HG02763 (cell line): Measurements from ENCODE around the gene MGMT.

Experiments
- ATAC-seq: cut with Tn5 transposase; IDR thresholded peaks from one replicate; pipeline ENCODE4 v1.9.1; 2021; ENCODE audit warnings: mild to moderate bottlenecking, moderate library complexity; ENCODE audit not compliant: unreplicated experiment

Gene MGMT

DNA sequence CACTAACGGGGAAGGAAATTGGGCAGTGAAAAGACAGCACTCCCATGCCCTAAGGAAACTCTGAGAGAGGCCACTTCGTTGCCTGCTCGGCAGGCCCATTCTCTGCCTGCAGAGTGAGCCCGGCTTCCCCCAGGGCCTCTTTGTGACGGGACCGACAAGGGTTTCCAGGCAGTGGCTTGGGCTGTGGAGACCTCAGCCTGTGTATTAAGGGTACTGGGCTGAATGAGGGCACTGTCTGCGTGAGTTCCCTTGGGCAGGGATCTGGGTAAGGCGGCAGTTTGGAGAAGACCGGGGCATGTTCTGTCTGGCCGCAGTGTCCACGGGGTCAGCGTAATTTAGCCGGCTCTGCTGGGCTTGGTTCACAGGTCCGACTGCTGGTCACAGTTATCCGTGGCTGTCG is 237.2 kb downstream of the MGMT start:
- no peak for ATAC-seq

DNA sequence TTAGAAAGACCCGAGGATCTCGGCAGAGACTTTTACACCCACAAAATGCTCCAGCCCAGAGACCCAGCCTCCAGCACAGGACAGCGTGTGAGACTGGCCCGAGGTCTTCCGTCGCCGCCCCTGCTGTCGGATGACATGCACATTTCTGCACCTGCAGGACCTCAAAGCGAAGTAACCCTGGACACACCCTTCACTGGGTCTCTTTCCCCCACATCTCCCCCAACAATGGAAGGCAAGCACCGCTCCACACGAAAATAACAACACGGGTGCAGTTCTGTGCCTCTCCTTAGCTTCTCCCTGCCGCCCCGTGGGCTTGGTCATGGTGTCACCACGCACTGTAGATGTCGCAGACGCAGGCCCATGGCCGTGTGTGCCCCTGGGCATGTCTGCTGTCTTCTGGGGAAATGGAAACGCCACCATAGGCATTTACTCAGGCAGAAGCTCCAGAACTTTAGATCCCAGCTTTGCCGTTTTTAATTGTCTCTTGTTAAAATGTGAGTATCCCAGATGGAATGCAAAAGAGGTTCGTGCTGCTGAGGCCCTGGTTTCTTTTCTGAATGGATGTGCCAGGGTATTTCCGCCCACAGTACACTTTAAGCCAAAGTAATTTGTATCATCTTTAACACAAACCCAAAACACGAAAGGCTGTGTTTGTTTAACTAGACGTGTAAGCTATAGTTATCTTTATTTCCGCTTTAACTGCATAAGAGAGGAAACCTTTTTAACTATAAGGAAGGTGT is 237.9 kb downstream of the MGMT start:
- no peak for ATAC-seq

DNA sequence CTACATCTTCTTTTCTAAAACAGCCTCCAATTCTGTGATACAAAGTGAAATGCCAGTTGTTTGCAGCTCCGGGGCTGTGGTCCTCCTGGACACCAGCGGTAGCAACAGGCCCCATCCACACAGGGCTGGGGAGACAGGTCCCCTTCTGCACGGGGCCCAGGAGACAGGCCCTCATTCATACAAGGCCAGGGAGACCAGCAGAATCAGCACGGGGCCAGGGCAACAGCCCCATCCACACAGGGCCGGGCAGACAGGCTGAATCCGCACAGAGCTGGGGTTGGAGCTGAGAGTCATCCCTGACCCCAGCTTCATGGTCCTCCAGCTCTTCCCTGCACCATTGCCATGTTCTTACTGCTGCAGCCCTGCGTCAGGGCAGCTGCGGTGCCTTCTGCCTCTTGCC is 238.6 kb downstream of the MGMT start:
- ATAC-seq: no peak

DNA sequence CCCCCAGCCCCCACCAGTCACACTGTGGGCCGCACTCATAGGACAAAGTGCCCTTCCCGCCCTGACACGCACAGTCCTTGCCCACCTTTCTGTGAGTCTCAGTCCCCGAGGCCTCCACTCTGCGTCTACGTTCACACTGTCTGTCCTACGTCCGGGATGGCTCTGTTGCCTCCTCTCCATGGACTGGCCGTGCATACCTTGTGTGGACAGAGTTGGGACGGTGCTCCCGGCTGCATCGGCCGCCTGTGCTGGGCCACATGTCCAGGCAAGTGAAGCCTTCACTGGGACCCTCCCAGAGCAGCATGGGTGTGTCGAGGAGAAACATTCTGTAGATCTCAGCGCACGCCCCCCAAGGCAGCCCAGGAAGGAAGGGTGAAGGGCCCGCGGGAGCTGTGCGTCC is 239.0 kb downstream of the MGMT start:
- no peak for ATAC-seq

DNA sequence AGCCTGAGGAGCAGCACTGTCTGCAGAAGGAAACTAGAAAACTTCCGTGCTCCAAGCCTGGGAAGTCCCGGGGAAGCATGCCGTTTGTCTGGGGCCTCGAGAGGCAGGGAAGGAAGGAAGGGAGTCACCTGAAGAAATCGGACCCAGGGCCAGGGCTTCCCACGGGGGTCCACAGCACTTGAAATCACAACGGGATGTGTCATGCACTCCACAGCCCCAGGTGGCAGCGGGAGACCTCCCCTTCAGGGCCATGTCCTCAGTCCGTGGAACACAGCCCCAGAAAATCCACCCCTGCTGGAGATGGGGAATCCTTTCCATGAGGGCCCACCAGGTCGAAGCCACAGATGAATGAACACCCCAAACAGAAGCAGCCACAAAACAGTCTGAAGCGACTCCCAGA is 239.5 kb downstream of the MGMT start:
- ATAC-seq: no peak

DNA sequence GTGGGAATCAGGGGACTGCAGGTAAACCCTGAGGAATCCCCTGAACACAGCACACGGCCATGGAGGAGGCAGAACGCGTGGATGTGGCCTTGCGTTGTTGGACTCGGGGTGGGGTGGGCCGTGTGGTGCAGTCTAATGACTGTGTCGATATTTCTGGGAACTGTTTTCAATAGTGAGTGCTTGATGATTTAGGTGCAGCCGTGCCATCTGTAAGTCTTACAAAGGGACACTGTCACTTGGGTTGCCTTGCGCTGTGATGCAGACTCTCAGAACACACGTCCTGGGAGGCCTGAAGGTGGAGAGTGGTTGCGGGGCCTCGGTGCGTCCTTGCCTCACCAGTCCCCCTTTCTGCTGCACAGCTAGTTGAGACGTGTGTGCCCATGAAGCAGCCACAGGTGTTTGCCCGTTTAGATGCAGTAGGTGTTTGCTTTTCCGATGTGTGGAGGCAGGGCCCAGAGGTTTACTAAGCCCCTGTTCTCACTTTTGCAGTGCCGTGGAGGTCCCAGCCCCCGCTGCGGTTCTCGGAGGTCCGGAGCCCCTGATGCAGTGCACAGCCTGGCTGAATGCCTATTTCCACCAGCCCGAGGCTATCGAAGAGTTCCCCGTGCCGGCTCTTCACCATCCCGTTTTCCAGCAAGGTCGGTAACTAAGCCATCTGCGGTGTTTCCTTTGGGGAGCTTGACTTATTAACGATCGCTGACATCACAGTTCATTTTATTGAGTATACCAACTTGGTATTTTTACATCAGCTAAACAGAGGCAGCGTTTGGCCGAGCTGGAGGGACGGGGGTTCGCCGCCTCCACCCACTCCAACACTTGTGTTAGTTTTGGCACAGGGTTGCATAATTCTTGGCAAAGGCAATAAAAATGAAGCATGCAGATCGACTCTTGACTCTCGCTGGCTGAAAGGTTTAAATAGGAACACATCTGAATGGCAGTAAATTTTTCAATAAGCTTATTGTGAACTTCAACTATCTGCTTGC is 240.7 kb downstream of the MGMT start:
- no peak for ATAC-seq

DNA sequence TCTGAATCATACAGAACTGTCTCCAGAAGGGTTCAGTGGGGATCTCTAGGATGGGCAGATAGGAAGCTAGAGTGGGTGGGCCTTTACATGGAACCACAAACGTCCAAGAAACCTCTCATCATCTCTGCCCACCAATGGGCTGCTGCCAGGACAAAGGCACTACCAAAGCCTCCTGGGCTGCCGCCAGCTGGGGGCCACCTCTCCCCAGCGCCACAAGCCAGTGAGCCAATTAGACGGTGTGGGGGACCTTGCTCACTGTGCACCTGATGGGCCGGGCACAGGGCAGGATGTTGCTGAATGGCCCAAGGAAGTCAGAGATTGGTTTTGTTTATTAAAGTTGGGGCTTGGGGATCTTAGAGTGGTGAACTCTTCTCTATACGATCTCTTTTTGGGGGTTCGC is 242.1 kb downstream of the MGMT start:
- ATAC-seq: no peak

DNA sequence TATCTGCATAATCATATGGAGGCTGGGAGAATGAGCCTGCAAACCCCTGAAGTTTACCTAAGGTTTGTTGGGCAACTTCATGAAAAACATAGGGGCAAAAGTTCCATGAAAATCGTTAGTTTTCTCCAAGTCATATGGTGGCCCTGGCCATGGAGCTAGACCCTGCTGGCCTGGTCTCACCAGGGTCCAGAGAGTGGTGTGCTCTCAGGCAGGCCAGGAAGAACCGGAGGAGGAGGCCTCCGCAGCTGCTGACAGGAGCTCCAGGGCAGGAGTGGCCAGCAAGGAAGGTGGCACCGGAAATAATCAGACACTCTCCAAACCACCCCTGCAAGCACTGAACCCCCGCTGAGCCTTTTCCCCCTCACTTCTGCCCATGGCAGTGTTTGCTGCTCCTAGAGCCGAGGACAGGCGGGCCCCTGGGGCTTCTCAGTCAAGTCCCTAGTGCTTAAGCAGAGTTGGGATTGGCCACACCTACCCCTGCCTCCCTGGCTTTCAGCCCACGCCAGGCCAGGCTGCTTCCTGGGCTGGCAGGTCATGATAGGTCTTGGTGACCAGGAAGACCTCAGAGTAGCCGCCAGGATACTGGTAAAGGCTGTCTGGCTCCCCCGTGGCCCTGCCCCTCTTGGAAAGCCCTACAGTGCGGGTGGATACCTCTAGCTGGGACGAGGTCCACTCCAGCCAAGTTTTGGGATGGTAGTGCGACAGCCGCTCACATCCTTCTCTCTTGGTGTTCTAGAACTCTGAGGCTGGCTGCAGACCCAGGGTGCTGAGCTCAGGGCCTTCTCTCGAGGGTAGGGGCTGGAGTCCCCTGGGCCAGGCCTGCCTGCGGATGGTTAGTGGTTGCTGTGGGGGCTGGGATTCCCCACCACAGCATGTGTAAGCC is 242.8 kb downstream of the MGMT start:
- ATAC-seq: no peak

DNA sequence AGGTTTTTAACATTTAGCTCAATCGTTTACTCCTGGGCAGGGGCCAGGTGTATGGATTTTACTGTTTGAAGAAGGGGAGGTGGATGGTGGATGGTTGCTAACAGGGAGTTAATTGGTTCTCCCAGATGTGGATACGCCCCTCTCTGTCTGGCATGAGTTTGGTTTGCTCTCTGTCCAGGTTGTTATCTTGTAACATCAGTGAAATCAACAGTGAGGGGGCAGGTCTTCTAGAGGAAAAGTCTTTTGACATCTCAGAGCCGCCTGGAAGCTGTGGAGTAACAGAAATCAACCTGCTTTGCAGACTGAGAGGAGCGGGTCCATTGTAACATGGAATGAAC is 243.4 kb downstream of the MGMT start:
- ATAC-seq: no peak

DNA sequence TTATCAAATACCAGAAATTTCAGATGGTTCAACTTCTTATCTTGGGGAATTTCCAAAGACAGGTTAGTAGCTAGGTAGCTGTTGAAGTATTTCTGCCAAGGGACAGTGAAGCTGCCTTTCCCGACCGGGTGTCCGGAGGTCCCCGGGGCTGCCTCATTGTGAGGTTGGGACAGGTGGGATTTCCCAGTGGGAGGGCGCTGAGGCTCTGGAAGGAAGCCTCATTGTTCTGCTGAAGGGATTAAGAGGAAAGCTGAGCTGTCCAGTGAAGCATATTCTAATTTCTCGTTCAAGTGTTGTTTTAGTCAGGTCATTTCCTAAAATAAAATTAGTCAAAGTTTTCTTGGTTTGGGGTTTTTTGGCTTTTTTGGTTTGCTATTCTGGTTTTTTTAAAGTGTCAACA is 244.2 kb downstream of the MGMT start:
- no peak for ATAC-seq

DNA sequence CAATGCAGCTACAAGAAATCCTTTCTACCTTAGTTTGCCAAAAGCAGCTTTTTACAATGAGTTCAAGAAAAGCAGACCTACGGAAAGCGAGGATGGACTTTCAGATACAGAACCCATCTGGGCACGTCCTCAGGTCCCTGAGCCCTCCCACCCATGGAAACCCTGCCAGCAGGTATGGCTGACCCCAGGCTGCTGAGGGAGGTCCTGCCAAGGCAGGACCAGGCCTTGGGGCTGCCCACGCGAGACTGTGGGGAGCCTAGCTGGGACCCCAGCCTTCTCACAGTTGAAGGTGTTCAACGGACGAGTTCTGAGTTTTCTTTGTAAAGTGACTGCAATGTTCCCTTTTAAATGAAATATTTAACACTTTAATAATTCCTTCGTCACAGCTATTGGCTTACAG is 245.0 kb downstream of the MGMT start:
- no peak for ATAC-seq

DNA sequence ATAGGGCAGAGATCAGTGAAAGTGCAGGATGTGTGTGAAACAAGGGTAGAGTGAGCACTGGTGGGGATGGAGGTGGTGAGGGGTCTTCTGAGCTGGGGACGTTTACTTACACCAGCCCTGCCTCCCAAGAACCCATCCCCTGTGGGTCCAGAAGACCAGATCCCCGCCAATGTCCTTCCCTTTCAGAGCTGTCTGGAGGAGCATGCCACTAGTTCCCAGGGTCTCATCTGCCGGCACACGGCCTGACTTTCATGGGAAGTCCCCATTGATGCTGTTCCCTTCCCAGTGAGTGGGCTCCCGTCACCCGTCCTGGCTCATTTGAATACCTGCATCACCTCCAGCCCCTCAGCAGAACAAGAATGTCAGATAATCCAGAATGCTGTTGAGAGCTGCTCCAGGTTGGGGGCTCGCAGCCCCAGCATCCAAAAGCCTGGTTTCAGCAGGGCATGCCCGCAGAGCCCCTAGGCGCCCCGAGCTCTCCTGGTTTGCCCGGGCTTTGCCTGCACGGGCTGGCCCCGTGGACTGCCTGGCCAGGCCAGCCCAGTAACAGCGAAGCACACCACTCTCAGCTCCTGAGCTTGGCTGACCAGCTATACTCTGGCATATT is 246.7 kb downstream of the MGMT start:
- ATAC-seq: no peak

DNA sequence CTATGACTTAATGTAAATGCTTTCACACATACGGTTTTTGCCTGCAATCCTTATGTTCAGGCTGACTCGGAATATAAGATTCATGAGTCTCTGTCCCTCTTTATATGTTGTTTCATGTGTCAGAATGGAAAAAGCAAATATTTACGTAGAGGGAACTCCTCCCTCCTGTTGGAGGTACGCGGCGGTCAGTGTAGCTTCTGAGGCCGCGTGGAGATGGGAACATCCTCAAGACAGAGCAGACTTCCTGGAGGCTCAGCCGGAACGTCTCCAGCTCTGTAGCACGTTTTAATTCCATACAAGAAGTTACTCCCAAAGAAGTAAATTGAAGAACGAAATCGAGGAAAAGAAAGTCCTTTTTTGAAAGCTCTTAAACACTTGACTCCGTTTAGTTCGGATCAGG is 248.8 kb downstream of the MGMT start:
- no peak for ATAC-seq

DNA sequence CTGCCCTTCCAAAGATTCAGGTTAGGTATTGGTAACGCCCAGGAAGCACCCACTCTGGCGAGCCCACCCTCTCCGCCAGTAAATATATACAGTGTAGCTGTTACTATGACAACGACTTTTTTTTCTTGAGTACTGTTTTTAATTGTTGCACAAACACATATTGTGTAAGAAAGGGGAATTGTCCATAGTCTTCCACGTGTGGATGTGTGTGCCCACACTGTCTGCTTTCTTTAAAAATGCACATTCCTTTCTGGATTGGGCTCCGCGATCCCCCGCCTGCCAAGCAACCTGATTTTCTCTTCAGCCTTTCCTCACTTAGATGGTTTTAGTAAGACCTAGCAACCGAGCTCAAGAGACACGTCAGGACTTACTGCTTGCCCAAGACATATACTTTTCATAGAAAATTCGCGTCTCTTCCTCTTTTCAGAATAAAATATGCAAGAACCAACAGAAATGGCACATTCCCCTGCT is 249.2 kb downstream of the MGMT start:
- ATAC-seq: no peak

DNA sequence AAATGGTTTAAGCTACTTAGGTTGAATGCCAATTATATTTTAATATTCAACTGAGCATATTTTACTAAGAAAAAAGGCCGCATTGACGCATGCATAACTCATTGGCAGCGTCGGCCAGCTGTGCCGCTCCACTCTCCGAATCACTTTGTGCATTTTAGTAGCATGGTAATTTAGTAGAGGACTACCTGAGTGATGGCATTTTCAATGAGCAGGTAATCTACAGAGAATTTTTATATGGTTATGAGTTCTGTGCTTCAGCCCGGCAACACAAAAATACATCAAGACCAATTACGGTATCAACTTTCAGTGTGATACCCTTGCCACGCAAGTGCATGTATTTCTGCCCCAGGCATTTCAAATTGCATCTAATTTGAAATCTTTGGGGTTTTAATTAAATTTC is 249.8 kb downstream of the MGMT start:
- no peak for ATAC-seq

DNA sequence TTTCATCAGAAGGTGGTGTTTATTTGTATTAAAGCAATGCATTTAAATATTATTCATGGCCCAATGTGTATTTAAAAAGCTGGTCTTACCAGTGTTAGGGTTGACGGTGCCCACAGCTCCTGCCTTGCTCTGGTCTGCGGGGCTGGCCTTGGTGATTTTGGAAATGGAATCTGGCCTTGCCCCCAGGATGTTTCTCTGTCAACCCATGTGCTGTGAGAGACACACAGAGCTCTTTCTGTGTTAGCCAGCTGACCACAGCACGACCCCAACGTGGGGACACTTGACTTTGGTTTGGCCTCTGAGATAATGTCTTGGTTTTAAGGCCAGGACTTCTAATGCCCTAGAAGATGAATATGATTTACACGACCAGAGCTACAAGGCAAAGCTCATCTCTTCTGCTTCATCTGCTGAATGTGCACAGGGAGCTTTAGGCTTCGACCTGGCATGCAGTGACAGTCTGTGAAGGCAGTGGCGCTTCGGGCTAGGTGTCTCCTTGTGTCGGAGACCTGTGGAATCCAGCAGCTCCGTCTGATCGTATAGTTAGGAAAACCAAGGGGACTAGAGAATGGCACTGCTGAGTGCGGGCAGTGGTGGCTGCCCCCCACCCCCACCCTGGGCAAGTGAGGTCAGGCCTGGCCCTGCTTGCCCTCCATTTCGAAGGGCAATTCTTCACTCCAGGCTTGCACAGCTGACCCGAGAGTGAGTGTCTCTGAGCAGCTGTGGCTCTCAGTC is 250.9 kb downstream of the MGMT start:
- no peak for ATAC-seq

DNA sequence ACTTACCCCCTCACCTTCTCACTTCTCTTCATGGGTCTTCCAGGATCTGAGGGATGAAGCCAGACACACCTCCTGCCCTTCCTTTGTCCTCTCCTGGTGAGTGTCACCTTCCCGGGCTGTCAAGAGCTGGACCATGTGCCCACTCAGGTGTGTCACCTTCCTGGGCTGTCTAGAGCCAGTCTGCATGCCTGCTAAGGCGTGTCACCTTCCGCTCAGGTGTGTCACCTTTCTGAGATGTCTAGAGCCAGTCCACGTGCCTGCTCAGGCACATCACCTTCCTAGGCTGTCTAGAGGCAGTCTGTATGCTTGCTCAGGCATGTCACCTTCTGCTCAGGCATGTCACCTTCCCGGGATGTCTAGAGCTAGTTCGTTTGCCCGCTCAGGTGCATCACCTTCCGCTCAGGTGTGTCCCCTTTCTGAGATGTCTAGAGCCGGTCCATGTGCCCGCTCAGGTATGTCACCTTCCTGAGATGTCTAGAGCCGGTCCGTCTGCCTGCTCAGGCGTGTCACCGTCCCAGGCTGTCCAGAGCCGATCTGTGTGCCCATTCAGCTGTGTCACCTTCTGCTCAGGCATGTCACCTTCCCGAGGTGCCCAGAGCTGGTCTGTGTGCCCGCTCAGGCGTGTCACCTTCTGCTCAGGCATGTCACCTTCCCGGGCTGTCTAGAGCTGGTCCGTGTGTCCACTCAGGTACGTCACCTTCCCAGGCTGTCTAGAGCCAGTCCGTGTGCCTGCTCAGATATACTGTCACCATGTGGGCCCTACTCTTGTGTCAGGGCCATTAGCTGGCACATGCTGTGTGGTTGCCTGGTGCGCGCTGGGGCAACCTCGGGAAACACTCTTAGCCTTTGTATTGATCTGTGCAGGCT is 251.7 kb downstream of the MGMT start:
- ATAC-seq: no peak

DNA sequence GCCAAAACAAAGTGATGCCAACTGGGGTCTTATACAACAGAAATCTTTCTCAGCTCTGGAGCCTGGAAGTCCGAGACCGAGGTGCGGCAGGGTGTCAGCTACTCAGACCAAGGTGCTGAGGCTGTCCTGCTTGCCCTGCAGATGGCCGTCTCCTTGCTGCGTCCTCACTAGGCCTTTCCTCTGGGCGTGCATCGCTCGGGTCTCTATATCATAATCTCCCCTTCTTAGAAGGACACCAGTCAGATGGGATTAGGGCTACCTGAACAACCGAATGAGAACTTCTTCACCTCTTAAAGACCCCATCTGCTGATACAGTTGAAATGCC is 252.3 kb downstream of the MGMT start:
- ATAC-seq: no peak

DNA sequence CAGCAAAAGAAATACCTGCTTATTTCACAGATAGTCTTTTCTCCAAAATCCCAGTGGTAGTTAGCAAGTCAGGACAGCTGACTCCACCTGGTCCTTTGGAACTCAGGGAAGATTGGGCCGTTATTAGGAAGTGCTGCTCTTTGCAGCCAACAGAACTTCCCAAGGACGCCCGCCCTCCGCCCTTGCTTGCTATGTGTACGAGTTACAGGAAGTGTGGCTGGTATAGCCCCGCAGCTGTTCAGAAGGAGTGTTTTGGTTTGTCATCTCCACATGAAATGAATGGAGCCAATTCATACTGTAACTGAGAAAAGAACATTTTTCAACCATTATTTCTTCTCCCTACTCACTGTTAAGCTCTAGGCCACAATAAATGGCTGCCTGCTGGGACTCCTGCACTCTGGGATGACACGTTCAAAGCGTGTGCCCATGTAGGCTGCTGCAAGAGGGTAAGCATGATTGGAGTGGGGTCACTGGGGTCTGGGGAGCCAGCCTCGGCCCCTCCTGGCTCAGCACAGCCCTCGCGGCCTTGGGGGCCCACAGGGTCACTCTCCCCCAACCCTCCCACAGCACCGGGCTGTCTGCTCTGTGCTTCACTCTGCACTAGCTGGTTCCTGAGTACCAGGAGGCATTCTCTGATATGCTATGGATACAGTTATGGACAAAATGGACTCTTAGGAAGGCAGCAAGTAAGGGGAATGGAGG is 253.0 kb downstream of the MGMT start:
- ATAC-seq: no peak
